ENCODE data around the gene KRTAP10-6. TPM values are rescaled to one million over a fixed set of nuclear protein-coding genes. Genes with fewer than 3 reads are reported as not detected.

KRTAP10-6 gene
- total RNA-seq, 3 donors from 2014 or later = not detected

DNA sequence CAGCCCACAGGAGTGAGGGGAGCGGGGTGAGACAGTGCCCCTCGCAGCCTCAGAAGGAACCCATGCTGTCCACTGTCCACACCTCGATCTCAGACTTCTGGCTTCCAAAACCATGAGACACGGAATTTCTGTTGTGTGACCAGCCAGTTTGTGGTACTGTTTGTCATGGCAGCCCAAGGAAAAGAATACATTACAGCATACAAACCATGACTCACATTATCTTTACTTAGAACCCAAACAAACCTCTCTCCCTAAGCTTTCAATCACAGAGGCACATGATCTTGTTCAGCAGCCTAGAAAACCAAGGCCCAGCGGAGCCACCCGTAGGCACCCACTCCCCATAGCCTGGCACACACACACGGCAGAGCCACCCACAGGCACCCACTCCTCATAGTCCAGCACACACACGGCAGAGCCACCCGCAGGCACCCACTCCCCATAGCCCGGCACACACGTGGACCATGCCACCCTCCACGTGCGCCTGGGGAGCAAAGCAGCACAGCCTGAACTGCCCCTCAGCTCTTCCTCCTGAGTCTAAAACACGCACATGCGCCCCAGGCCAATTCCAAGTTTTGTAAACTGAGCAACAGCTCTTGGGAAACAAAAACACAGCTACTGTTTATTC lies 19.2 kb downstream of the KRTAP10-6 start:
- Histone ChIP-seq H3K4me3 (no peak overlapping the region), H3K4me1 (ENCODE audit: low read depth) (peaks cover 7% of the 10 kb centered on the region), H3K36me3 (ENCODE audit: low read depth) (no peaks in the 10 kb centered on the region), H3K9me3 (peaks cover 3% of the 10 kb centered on the region)
- intact Hi-C loops (cut with DNase I, micrococcal nuclease) = no loop called here
- TF ChIP-seq, protein P1, sequence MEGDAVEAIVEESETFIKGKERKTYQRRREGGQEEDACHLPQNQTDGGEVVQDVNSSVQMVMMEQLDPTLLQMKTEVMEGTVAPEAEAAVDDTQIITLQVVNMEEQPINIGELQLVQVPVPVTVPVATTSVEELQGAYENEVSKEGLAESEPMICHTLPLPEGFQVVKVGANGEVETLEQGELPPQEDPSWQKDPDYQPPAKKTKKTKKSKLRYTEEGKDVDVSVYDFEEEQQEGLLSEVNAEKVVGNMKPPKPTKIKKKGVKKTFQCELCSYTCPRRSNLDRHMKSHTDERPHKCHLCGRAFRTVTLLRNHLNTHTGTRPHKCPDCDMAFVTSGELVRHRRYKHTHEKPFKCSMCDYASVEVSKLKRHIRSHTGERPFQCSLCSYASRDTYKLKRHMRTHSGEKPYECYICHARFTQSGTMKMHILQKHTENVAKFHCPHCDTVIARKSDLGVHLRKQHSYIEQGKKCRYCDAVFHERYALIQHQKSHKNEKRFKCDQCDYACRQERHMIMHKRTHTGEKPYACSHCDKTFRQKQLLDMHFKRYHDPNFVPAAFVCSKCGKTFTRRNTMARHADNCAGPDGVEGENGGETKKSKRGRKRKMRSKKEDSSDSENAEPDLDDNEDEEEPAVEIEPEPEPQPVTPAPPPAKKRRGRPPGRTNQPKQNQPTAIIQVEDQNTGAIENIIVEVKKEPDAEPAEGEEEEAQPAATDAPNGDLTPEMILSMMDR (IDR thresholded peaks at IDR 0.05) = no peak
- DNase-seq (no peak), ATAC-seq (no peak)

DNA sequence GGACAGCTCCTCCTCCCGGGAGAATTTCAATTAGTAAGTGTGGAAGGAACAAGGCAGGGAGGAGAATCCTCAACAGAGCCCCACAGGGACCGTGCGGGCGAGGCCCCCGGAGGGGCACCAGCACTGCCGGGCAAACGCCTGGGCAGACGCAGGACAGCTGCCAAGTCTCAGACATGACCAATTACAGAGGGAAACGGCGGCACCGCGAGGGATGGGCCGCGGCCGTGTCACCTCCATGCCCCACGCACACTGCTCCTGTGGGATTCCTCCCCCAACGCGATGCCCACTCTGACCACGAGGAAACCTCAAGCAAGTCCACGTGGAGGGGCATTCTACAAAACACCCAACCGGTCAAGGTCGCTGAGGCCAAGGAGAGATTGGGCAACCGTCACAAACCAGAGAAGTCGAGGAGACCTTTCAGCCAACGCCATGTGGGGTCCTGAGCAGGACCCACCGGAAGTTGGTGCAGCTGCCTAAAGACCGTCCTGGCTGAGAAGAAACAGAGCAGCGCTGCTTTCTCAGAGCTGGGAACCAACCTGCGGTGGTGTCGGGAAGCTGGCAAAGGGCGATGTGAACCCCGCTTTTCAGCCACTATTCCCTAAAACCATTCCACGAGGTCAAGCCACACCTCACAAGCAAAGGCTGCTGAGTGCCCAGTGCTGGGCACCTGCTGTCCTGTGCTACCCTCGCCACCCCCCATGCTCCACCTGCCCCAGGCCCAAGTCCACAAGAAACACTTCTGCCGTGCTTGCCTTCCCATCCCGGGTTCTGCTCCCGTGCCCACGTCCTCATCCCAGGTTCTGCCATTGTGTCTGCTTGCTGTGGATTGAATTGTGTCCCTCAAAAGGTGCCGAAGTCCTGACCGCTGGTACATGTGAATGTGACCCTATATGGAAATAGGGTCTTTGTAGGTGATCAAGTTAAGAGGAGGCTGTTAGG lies 20.2 kb downstream of the KRTAP10-6 start:
- no peaks in the 10 kb centered on the region for H3K36me3 ChIP-seq (ENCODE audit: low read depth)
- peaks cover 3% of the 10 kb centered on the region for H3K9me3 ChIP-seq
- intact Hi-C loops (cut with DNase I, micrococcal nuclease) = no loop called here
- DNase-seq (no peak), ATAC-seq (no peak)
- H3K4me1 ChIP-seq (ENCODE audit: low read depth) = peaks cover 7% of the 10 kb centered on the region
- no peak overlapping the region for H3K4me3 ChIP-seq
- TF ChIP-seq, protein P1 (IDR thresholded peaks at IDR 0.05) = no peak

DNA sequence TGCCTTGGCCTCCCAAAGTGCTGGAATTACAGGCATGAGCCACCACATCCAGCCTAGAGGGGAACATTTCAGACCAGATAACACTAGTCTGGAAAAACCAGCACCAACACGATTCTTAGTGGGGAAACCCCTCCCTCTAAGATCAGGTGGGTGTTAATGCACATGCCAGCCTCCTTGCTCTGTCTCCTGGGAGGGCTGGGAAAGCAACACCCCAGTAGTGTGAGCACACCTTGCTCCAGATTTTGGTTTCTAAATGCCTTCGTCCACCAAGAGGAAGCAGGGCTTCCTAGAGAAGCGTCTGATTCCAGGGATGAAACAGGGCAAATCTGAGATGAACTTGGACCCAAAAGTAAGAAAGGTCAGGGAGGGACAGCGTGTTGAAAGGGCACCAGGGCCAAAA lies 21.0 kb downstream of the KRTAP10-6 start:
- no peak for ATAC-seq
- H3K4me1 ChIP-seq (ENCODE audit: low read depth) = peaks cover 7% of the 10 kb centered on the region
- no peaks in the 10 kb centered on the region for H3K9me3 ChIP-seq
- no peak for DNase-seq
- intact Hi-C loops (cut with DNase I, micrococcal nuclease) = no loop called here
- H3K36me3 ChIP-seq (ENCODE audit: low read depth) = no peaks in the 10 kb centered on the region
- H3K4me3 ChIP-seq = no peak overlapping the region
- TF ChIP-seq, protein P1 (IDR thresholded peaks at IDR 0.05) = no peak

DNA sequence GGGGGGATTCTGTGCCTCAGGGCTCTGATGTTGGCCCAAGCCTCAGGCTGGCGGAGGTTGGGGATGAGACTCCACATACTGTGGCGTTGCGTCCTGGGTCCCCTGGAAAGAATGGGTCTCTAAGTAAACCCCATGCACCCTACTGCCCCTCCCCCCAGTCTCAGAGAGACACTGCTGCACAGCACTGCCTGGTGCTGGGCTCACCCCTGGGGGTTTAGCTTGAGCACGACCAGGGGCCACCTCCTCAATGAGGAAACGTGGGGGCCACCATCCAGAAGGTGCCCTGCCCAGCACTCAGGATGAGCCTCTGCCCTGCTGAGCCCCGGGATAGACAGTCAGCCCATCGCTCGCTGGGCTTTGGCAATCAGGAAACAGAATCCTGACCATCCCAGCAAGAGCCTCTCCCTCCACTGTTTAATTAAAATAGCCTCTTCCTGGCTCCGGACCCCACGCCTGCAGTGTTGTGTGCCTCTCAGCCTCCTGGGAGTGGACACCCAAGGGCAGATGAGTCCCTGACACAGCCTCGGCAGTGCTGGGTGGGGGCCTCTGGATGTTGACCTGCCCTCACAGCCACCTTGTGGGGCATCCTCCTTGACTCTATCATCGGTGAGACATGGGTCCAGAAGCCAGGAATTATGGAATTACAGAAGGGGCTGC lies 22.3 kb downstream of the KRTAP10-6 start:
- H3K9me3 ChIP-seq = no peaks in the 10 kb centered on the region
- intact Hi-C loops (cut with DNase I, micrococcal nuclease) = no loop called here
- DNase-seq (no peak), ATAC-seq (no peak)
- H3K36me3 ChIP-seq (ENCODE audit: low read depth) = no peaks in the 10 kb centered on the region
- peaks cover 7% of the 10 kb centered on the region for H3K4me1 ChIP-seq (ENCODE audit: low read depth)
- H3K4me3 ChIP-seq = no peak overlapping the region
- TF ChIP-seq, protein P1 (IDR thresholded peaks at IDR 0.05) = no peak

DNA sequence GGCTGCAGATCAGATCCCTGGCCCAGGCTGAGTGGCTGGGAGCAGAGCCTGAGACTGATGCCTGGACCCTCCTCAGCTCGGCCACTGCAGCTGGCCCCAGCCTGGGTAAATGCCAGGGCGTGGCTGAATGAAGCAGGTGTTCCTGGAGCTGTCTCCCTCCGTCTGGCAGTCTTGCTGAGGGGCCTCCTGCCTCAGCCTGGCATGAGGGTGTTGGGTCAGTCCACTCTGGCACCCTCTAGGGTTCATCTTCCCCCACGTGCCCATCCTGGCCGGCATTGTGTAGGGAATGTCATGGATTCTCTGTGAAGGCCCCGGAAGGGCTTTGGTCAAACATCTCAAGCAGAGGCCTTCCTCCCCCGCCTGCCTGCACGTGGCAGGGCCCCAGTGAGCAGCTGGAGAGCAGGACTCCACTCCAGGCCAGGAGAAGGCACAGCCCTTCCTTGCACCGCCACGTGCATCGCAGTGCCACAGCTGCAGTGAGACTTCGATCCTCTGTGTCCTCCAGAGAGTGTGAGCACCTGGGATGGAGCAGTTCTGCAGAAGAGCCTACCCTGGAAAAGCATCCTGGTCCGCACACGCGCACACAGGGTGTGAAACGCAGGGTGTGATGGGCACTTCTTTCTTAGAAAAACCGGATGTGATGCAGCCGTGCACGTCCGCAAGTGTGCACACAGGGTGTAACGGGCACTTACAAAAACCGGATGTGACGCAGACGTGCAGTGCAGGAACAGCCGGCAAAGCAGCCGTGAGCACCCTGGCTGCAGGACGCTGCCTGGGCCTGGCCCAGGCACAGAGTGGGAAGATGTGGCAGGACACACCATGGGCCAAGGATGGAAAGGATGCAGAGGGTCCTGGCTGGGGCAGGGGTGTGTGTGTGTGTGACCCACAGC lies 23.4 kb downstream of the KRTAP10-6 start:
- Histone ChIP-seq H3K36me3 (ENCODE audit: low read depth) (no peaks in the 10 kb centered on the region), H3K9me3 (no peaks in the 10 kb centered on the region), H3K4me1 (ENCODE audit: low read depth) (no peaks in the 10 kb centered on the region), H3K4me3 (no peak overlapping the region)
- peak; percentile 29 for ATAC-seq
- intact Hi-C loops (cut with DNase I, micrococcal nuclease) = no loop called here
- DNase-seq = no peak
- TF ChIP-seq, protein P1 (IDR thresholded peaks at IDR 0.05) = no peak

Measured in mucosa of descending colon (tissue), 3 donors.